Measurements from ENCODE around the gene CST4.

GRCh38 chr20:23705895-23706294 is 17.1 kb upstream of the CST4 start:
- TF ChIP-seq POLR2A (IDR thresholded peaks at IDR 0.05) (no peak), EP300 (IDR thresholded peaks at IDR 0.05) (no peak), CTCF (IDR thresholded peaks at IDR 0.05) (no peak), POLR2AphosphoS5 (IDR thresholded peaks at IDR 0.05) (no peak)

All from sigmoid colon (tissue), 4 donors.